GM21381 (cell line): Measurements from ENCODE around the gene KDR.

Experiments used
- ATAC-seq: cut with Tn5 transposase; IDR thresholded peaks from one replicate; pipeline ENCODE4 v1.9.1; 2021; ENCODE audit warnings: mild to moderate bottlenecking, moderate library complexity; ENCODE audit not compliant: unreplicated experiment

Gene KDR

GRCh38 chr4:55125087-55125721 is at the start of gene KDR:
KDR (minus strand) TSS chr4:55125595; CDS start chr4:55125293, 302 bp downstream.
- no peak for ATAC-seq

GRCh38 chr4:55173580-55173979 is 48.2 kb upstream of the KDR start:
- ATAC-seq, result no peak

GRCh38 chr4:55172694-55173287 is 47.4 kb upstream of the KDR start:
- no peak for ATAC-seq

GRCh38 chr4:55170462-55170861 is 45.1 kb upstream of the KDR start:
- ATAC-seq, result no peak

GRCh38 chr4:55169352-55169961 is 44.1 kb upstream of the KDR start:
- ATAC-seq, result no peak

- no peak for ATAC-seq
Observed at GRCh38 chr4:55162396-55162795, 37.0 kb upstream of the KDR start.

- no peak for ATAC-seq
Observed at GRCh38 chr4:55161739-55162138, 36.3 kb upstream of the KDR start.

GRCh38 chr4:55159851-55160250 is 34.5 kb upstream of the KDR start:
- no peak for ATAC-seq

- no peak for ATAC-seq
Observed at GRCh38 chr4:55158957-55159356, 33.6 kb upstream of the KDR start.

GRCh38 chr4:55157559-55158277 is 32.3 kb upstream of the KDR start:
- no peak for ATAC-seq

GRCh38 chr4:55154933-55155332 is 29.5 kb upstream of the KDR start:
- ATAC-seq, result no peak

- no peak for ATAC-seq
Observed at GRCh38 chr4:55154290-55154880, 29.0 kb upstream of the KDR start.

GRCh38 chr4:55143858-55144257 is 18.5 kb upstream of the KDR start:
- ATAC-seq, result no peak

GRCh38 chr4:55138367-55138766 is 13.0 kb upstream of the KDR start:
- ATAC-seq, result no peak

- no peak for ATAC-seq
Observed at GRCh38 chr4:55136634-55137033, 11.2 kb upstream of the KDR start.

- no peak for ATAC-seq
Observed at GRCh38 chr4:55133951-55134350, 8.6 kb upstream of the KDR start.

GRCh38 chr4:55132775-55133174 is 7.4 kb upstream of the KDR start:
- ATAC-seq, result no peak

GRCh38 chr4:55127521-55127920 is 2.1 kb upstream of the KDR start:
- no peak for ATAC-seq

GRCh38 chr4:55127053-55127452 is 1.7 kb upstream of the KDR start:
- no peak for ATAC-seq

- no peak for ATAC-seq
Observed at GRCh38 chr4:55125763-55126541, 557 bp upstream of the KDR start.
